GM19193 (cell line): Measurements from ENCODE around the gene PHPT1.

Experiments
- POLR2A ChIP-seq: IDR thresholded peaks from 4 replicates; pipeline ENCODE4 v1.6.1; 2011; ENCODE audit not compliant: insufficient read depth, insufficient read length; ENCODE audit errors: extremely low read depth

The PHPT1 gene

GRCh38 chr9:136829412-136829811 is 19.8 kb upstream of the PHPT1 start:
- no peak for TF ChIP-seq POLR2A

- TF ChIP-seq POLR2A = no peak
These were observed 19.0 kb upstream of the PHPT1 start for GRCh38 chr9:136829981-136830885.

GRCh38 chr9:136831002-136831719 is 18.0 kb upstream of the PHPT1 start:
- TF ChIP-seq POLR2A = no peak

- TF ChIP-seq POLR2A = no peak
These were observed 17.5 kb upstream of the PHPT1 start for GRCh38 chr9:136831720-136832104.

GRCh38 chr9:136832581-136832980 is 16.6 kb upstream of the PHPT1 start:
- TF ChIP-seq POLR2A = no peak

GRCh38 chr9:136835162-136835931 is 13.9 kb upstream of the PHPT1 start:
- no peak for TF ChIP-seq POLR2A

- no peak for TF ChIP-seq POLR2A
These were observed 13.0 kb upstream of the PHPT1 start for GRCh38 chr9:136835932-136836904.

- TF ChIP-seq POLR2A = no peak
These were observed 11.9 kb upstream of the PHPT1 start for GRCh38 chr9:136837146-136837855.

GRCh38 chr9:136838314-136839228 is 10.6 kb upstream of the PHPT1 start:
- no peak for TF ChIP-seq POLR2A

GRCh38 chr9:136839229-136840139 is 9.7 kb upstream of the PHPT1 start:
- TF ChIP-seq POLR2A = no peak

- TF ChIP-seq POLR2A = no peak
These were observed 8.9 kb upstream of the PHPT1 start for GRCh38 chr9:136840140-136840876.
